Germinal center (tissue), 1 donor: ENCODE measurements around the gene ZNF610.

ENCODE experiments used
- DNase-seq: peaks from one replicate; pipeline ENCODE4 v3.0.0; 2012; ENCODE audit warnings: mixed read lengths, low spot score

The ZNF610 gene

DNA sequence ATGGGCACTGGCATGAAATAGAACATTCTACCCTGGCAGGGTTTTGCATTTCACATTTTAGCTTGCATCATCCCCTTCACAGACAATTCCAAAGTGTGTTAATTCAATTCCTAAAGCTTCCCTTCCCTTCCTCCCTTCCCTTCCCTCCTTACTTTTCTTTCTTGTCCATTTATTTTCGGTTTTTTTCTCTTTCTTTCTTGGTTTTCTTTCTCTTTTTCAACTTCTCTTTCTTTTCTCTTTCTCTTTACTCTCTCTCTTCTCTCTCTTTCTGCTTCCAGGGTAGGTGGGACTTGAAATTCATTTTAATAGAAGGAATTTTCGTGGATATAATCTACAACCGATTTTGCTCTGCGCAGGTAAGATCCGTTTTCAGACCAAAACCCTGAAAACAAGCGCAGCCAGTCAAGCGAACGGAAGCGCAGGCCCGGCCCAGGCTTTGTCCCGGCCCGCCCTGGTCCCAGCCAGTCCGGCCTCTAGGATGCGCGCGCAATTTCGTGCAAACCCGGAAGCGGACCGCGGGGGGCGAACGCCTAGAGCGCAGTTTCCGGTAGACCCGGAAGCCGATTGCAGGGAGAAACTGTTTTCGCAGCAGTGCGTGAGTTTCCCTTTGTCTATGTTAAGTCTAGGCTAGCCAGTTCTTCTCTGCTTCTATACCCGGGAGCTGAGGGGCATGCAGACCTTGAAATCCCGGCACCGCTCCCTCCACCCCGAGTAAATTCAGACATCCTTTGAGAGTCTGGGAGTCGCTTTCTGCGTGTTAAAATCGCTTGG lies 61.5 kb downstream of the ZNF610 start, which contains the start of gene ZNF528:
Gene ZNF528, plus strand, starts transcription at position 540 of the 771 bp plus-strand sequence. CDS start 4,165 bp downstream, outside the sequence.
- DNase-seq, result peak; percentile 96

DNA sequence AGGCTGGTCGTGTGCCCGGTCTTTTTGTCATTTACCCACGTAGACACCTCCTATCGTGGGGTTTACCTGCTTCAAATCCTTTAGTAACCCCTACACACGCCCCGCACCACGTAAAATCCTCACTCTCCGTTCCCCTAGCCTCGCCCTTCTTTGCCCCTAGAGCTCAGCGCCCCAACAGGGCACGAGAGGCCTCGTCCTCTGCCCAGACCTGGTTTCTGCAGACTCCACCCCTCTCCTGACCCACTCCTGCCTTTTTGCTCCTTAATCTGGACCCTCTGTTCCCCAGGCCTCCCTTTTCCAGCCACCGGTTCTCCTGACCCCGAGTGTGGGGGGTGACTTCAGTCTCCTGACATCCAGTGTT lies 62.0 kb downstream of the ZNF610 start:
- DNase-seq, result peak; percentile 10

GRCh38 chr19:52410276-52410675 lies 74.2 kb downstream of the ZNF610 start:
- no peak for DNase-seq

- no peak for DNase-seq
Observed at GRCh38 chr19:52415711-52416110, 79.7 kb downstream of the ZNF610 start.
